ENCODE data around the gene KLF7.

GRCh38 chr2:207183506-207183905 lies 17.8 kb upstream of the KLF7 start:
- TF ChIP-seq CTCF (IDR thresholded peaks at IDR 0.05; ENCODE audit: insufficient read depth, low read length, poor library complexity, severe bottlenecking) (no peak), EZH2phosphoT487 (conservative IDR thresholded peaks at IDR 0.05; ENCODE audit: low read length) (no peak)
